Superior temporal gyrus (tissue), 1 donor: ENCODE data around the gene ACIN1.
"Not testable (repeated sequence)": the region's sequence is repeated elsewhere in the genome, so short reads cannot be mapped to it uniquely, and the experiment has no call there.

ENCODE experiments used
- DNase-seq: peaks from one replicate; pipeline ENCODE4 v3.0.0-alpha.2; 2016; ENCODE audit errors: extremely low spot score

Gene ACIN1

GRCh38 chr14:23122086-23122485 is 27.1 kb upstream of the ACIN1 start:
- no peak for DNase-seq

GRCh38 chr14:23121361-23121771 is 26.4 kb upstream of the ACIN1 start:
- no peak for DNase-seq

GRCh38 chr14:23120541-23121251 is 25.8 kb upstream of the ACIN1 start:
- peak; percentile 96 for DNase-seq

GRCh38 chr14:23119363-23120327 is 24.7 kb upstream of the ACIN1 start:
- no peak for DNase-seq

GRCh38 chr14:23118506-23119362 is 23.8 kb upstream of the ACIN1 start, which contains the start of gene CEBPE:
Gene CEBPE (minus strand): TSS chr14:23119255. CDS start chr14:23119091, 164 bp downstream.
- DNase-seq = no peak

GRCh38 chr14:23117371-23118020 is 22.6 kb upstream of the ACIN1 start:
- no peak for DNase-seq

- no peak for DNase-seq
Measured at GRCh38 chr14:23115918-23116317, 21.0 kb upstream of the ACIN1 start.

GRCh38 chr14:23115039-23115731 is 20.2 kb upstream of the ACIN1 start:
- DNase-seq = no peak

- no peak for DNase-seq
Measured at GRCh38 chr14:23114669-23115038, 19.7 kb upstream of the ACIN1 start.

GRCh38 chr14:23114120-23114458 is 19.2 kb upstream of the ACIN1 start:
- DNase-seq = no peak

- DNase-seq = no peak
Measured at GRCh38 chr14:23113431-23114119, 18.6 kb upstream of the ACIN1 start.

GRCh38 chr14:23112359-23113178 is 17.6 kb upstream of the ACIN1 start:
- DNase-seq = no peak

GRCh38 chr14:23110579-23111365 is 15.8 kb upstream of the ACIN1 start:
- DNase-seq = no peak

- no peak for DNase-seq
Measured at GRCh38 chr14:23109769-23110168, 14.8 kb upstream of the ACIN1 start.

GRCh38 chr14:23108169-23108568 is 13.2 kb upstream of the ACIN1 start:
- DNase-seq = not testable (repeated sequence)

- DNase-seq = not testable (repeated sequence)
Measured at GRCh38 chr14:23107620-23108019, 12.7 kb upstream of the ACIN1 start.

- DNase-seq = no peak
Measured at GRCh38 chr14:23106747-23107045, 11.8 kb upstream of the ACIN1 start.

GRCh38 chr14:23105348-23105824 is 10.4 kb upstream of the ACIN1 start:
- DNase-seq = no peak
